ENCODE results near the gene INPP5A.
A peak's percentile ranks its signal among the peaks of the same experiment; 100 is the strongest.

Gene INPP5A

DNA sequence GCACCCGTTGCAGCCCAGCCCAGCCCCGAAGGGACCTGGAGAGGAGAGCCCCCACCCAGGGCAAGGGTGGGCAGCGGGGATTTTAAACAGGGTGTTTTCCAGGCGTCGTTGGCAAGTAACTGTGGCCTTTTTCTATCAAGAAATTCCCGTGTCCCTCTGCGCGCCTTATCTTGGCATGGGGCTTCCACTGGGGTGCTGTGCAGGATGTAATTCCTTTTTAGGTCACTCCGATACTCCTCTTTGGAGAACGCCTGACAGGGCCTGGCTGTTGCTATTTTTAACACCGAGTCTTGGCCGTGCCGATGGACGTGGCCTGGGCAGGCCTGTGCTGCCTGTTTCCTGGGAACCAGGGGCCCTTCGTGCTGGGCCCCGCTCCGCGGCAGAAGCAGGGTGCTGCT, 93.8 kb downstream of the INPP5A start:
- DNase-seq (ENCODE audit: low read depth): no peak

DNA sequence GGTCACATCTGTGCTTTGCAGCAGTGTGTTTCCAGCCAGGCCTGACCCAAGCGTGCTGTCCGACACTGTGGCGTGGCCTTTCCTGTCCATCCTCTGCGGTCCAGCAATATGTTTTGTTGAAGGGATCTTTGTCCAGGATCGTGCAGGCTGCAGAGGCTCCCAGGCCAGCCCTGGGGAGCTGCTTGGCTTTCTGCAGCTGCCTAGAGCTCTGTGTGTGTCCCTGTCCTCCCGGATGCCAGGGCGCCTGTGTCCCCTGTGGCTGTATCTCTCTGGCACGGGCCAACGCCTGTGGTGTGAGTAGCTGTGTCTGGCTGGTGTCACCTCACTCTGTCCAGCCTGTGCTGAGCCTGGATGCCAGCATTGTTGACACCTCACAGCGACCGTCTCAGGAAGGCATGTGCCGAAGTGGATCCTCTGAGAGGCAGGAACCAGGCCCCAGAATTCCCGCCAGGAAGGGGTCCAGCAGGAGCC, 94.5 kb downstream of the INPP5A start:
- no peak for DNase-seq (ENCODE audit: low read depth)

DNA sequence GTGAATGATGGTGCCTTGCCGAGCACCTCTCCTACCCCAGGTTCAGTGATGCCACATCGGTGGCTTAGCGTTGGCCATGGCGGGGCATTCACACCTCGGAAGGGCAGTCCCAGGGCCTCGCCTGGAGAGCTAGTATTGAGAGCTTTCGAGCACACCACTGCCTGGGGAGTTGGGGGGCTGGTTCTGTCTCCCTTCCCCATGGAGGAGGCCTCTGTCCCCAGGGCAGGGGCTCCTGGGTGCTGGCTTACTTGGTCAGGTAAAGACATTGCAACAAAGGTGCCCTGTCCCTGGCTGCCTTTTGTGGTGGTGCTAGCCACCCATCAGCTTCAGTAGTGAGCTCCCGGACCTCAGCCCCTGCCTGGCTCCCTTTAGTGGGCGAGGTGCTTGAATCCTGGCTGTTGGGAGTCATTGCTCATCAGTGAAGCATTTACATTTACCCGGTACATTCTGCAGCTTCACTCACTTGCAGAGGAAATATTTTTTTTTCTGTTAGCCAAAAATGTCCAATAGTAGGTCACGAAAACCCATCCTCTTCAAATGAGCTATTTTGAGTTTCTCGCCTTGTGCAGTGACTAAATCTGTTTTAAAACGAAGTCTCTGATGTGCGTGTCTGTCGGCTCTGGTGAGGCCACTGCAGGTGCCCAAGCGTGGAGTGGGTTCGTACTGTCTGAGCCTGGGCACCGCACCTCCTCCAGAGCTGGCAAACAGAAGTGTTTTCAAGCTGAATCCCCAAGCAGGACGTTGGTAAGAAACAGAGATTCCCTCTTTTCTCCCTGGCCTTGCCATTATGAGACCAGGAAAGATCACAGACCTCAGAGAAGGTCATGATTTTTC, 95.5 kb downstream of the INPP5A start:
- DNase-seq (ENCODE audit: low read depth): no peak

DNA sequence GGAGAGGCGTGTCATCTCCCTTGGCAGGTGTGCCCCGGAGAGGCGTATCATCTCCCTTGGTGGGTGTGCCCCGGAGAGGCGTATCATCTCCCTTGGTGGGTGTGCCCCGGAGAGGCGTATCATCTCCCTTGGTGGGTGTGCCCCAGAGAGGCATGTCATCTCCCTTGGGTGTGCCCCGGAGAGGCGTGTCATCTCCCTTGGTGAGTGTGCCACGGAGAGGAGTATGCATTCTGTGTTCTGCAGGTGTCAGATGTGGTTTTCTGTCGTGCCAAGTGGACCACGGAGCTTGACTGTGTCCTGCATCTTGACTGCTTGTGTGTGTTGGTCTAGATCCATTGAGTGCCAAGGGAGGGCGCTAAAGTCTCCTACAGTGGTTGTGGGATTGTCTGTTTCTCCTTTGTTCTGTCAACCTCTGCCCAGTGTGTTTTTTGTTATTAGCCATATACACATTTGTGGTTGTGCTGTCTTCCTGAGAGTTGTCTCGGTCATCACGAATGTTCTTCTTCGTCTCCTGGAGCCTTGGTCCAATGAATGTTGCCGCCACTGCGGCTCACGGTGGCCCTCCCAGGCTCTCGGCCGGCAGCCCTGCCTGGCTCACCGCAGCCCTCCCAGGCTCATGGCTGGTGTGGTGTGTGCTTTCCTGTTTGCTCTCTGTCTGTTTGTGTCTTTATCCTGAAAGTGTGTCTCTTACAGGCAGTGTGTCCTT, 96.8 kb downstream of the INPP5A start:
- DNase-seq (ENCODE audit: low read depth): no peak

DNA sequence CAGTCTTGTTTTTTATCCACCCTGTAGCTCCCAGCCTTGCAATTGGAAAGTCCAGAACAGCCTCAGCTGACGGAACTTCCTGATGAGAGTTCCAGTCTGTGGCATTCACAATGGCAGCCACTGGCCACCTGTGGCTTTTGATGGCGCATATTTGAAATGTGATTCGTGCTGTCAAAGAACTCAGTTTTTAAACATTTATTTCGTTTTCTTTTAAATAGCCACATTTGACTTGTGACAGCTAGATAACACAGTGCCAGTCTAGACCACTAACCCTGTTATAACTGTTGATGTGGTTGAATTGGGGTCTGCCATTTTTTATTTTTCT, 97.3 kb downstream of the INPP5A start:
- DNase-seq (ENCODE audit: low read depth): no peak

DNA sequence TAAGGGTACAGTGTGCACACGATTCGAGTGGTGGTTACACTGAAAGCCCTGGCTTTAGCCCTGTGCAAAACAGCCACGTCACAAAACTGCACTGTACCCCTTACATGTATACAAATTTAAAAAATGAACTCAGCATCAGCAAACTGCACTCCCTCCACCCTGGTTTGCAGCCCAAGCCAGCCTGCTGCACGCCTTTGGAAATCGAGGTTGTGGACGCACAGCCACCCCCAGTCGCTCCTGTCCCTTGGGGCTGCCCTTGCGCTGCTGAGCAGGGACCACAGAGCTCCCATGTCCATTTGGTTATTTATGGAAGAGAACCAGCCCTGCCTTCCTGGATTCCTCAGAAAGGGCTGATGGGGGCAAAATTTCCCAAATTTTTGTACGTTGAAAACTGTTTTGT, 98.8 kb downstream of the INPP5A start:
- DNase-seq (ENCODE audit: low read depth): no peak

DNA sequence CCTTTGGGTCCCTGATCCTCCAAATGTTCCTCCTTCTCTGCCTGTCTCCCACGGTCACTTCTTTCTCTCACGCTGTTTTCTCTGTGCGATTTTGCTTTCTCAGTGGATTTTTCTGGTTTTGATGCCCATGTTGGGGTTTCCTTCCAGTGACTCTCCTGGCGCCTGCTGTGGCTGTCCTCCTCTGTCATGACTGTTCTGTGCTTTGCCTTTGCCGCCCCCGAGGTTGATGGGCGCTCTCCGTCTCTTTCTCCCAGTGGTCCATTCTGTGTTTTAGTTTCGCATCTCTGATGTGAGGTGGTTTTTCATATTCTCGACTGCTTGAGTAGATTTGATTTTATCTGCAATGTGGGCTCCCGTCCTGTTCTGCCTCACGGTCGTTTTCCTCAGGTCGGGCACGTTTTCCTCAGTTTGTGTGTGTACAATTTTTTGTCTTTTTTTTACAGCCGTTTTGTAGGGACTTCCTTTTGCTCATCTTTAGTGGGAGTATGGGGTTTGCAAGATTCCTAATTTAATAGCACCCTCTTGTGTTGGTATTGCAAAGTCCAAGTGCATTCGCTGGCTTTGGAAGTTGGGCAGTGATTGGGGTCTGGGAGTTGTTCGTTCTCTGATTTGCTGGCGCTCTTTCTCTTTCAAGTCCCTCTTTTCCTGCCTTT, 100.0 kb downstream of the INPP5A start:
- DNase-seq (ENCODE audit: low read depth): peak; percentile 56

DNA sequence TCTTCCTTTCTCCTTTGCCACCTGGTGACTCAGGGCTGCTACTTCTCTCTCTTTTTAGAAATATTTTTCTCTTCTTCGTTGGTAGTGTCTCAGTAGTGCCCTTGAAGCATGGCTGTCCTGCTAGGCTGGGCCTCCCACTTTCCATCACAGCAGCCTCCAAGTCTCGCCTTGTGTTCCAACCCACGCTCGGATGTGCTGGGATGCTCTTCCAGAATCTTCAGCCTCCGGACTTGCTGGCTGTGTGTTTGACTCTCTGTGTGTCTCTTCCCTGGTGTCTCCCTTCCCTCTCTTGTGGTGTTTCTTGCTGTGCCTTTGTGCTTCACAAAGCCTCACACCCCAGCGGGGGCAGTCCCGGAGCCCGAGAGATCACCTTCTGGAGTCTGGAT, 100.5 kb downstream of the INPP5A start:
- no peak for DNase-seq (ENCODE audit: low read depth)

DNA sequence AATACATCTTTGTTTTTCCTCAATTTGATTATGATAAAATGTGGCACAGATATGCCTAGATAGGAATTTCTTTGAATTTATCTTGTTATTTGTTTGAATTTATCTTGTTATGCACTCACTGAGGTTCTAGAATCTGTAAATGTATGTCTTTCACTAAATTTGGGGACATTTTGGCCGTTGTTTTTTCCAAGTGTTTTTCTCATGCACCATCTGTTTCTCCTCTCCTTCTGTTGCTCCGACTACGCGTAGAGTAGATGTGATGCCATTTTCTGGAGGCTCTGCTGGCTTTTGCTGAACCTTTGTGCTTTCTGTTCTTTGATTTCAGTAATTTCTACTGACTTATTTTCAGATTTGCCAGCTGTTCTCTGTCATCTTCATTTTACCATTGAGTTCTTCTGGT, 101.9 kb downstream of the INPP5A start:
- DNase-seq (ENCODE audit: low read depth): no peak

DNA sequence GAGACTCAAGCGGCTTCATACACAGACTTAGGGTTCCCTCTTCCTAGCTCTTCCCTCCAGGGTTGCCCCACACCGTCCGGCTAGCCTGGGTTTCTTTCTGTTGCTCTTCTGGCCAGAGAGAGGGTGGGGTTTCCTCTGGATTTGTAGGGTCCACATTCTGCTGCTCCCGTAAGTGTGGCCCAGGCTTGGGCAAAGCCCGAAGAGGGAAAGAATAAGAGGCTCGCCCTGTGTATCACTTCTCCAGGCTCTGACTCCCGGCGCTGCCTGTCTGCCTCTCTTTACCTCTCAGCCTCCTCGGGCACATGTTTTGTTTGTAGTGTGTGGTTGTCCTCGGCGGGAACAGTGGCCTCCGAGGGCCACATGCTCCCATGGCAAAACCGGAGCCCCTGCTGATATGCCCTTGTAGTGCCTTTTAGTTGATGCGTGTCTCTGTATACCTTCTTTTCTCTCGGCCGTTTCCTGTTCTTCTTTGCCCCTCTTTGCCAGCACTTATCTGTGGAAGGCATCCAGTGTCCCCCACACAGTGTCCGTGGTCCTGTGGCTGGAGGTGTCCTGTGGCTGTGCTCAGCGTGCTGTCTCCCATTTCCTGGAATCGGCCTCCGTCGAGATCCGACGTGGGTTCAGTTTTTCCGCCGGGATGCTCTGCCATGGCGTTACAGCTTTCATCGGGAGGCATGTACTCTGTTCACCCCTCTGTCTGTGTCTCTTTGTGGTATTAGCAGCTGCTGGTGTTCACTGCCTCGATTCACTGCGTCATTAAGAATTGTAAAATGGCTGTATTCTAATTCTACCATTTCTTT, 102.9 kb downstream of the INPP5A start:
- no peak for DNase-seq (ENCODE audit: low read depth)

DNA sequence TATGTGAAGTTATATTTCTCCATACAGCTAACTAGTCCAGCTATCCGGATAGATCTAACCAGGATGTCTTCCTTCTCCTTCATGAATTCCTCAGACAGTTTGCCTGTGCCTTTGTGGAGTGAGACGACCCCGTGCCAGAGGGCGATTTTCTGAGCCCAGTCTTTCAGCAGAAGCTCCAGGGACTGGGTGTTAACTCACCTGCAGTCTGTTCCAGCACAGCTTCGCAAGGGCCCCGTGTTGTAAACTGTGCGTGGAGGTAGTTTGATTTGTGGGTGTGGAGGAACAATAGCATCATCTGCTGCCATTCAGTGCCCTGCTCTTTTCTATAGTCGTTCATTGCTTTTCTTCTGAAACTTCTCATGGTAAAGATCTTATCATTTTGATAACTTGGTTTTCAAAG, 103.8 kb downstream of the INPP5A start:
- DNase-seq (ENCODE audit: low read depth): no peak

DNA sequence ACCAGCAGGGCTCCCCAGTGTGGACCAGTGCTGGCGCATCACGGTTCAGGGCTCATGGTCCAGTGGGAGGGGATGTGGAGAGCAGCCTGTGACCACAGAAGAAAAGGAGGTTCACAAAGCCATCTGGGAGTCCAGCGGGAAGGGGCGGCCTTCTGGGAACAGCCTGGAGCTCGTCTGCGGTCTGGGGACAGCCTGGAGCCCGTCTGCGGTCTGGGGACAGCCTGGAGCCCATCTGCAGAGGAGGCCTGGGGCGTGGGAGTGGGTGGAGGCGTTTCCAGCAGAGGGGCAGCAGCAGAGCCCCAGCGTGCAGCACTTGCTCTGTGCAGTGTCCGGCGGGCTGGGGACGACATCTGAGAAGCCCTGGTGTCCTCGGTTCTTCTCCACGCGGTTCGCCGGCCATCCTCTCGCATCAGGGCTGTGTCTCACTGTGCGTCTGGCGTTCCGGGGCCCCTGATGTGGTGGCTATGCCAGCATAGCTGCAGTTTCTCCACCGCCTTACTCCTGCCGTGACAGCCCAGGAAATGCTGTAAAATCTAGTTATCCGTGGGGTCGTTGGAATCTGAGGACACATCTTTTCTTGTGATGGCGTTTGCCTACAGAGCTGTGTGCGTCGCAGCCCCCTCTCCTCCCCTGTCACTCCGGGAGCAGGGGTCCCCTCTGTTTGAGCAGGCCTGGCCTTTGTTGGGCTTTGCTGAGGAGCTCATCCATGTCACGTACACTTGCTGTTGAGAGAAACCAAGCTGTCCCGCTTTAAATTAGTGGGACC, 104.6 kb downstream of the INPP5A start:
- DNase-seq (ENCODE audit: low read depth): no peak

DNA sequence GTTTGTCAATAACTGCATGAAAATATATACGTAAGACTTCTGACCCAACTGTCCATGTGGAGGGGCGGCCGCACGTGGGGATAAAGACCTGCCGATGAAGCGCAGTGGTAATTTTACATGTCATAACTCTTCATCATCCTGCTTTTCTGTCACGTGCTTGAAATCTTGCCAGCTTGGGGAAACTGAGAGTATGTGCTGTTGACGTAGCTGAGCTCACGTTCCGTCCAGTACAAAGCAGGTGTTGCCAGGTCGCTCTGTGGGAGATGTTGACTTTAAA, 105.1 kb downstream of the INPP5A start:
- DNase-seq (ENCODE audit: low read depth): no peak

DNA sequence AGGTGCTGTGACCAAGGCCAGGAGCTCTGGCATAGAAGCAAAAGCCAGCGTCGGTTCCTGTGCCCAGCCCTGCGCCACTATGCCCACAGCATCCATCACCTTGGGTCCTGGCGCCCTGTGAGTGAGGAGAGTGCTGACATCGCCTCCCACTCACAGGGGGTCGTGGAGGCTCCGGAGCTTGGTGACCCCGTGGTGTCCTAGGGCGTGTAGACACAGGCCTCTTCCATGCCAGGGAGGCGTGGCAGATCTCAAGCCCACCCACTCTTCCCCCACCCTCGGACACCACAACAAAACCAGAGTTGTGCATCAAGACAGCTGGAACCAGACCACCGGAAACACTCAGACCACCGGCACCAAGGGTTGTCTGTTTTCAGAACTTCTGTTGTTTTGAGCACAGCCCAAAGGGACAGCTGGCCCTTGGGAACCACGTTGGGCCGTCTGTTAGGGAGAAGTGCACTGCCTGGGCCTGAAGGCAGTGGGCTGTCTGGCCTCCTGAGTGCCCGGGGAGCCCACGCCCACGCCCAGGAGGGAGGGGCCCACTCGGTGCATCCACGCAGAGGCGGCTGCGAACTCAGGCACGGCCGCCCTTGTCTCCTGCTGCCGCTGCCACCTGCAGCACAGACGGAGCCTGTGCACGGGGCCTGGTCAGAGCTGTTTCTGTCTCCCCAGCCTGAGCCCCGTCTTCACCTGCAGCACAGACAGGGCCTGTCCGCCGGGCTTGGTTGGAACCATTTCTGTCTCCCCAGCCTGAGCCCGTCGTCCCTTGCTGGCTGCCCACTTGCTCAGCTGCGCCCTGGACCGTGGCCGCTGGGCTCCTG, 106.3 kb downstream of the INPP5A start:
- DNase-seq (ENCODE audit: low read depth): no peak

DNA sequence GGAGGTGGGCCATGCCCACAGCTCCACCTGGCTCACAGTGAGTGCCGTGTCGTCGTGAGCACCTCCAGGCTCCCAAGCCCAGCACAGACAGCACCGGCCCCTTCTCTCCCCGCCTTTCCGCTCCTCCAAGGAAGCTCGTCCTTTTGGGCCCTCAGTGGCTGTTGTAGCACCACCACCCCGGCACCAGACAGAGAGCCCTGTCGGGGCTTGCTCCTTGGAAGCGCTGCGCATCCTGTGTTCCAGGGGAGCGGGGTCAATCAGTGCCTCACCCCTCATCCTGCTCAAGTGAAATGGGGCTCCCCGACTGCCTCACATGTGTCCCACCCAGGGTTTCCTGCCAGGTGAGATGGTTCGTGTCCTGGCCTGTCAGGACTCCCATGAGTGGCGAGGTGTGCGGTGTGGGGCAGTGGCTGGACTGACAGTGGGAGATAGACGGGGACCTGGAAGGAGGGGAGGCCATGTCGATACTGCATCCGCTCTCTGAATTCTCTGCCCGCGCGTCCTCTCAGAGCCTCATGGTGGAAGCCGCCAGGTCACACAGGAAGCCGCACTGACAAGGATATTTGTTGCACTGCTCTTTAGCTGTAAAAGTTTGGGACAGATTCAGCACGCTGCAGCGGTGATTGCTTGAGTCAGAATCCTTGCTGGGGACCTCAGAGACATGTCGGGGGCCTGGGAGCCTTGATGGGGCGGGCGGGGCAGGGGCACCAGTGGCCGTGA, 107.1 kb downstream of the INPP5A start:
- no peak for DNase-seq (ENCODE audit: low read depth)

DNA sequence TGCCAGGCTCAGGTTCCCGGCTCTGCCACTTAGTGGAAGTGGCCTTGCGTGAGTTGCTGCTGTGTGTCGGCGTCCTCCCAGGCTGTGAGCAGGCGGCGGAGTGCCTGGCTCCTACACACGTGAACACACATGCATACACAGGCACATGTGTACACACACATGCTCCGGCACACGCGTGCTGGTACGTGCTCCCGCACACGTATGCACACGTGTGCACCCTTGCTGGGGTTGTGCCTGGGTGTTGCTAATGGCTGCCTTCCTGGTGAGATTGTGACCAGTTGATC, 107.6 kb downstream of the INPP5A start:
- no peak for DNase-seq (ENCODE audit: low read depth)

DNA sequence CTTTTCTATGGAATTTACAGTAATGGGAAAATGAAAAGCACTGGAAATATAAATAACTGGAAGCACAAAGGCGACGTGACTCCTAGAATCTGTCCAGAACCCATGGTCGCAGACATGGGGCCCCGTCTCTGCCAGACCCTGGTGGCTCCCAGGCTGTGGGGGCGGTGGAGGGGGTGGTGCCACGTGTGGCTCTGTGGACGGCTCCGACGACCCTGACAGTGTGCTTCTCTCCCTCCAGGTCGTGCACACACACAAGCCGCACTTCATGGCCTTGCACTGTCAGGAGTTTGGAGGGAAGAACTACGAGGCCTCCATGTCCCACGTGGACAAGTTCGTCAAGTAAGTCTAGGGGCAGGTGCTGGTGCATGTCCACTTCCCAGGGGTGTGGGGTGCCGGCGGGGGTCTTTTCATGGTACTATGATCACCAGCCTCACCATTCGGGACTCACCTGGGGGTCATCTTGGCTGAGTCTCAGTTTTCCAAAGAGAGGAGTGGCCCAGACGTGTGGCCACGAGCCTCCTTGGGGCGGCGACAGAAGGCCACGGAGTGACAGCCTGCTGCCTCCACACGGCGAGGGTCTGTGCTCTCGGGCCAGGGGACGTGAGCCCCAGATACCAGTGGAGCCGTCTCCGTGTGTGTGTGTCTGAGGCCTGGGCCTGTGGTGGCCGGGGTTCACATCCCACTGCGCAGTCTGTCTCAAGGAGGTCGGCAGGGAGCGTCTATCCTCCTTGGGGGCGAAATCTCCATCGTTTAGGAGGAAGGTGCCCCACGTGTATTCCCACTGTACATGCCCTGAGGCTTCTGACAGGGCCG, 108.2 kb downstream of the INPP5A start:
- no peak for DNase-seq (ENCODE audit: low read depth)

DNA sequence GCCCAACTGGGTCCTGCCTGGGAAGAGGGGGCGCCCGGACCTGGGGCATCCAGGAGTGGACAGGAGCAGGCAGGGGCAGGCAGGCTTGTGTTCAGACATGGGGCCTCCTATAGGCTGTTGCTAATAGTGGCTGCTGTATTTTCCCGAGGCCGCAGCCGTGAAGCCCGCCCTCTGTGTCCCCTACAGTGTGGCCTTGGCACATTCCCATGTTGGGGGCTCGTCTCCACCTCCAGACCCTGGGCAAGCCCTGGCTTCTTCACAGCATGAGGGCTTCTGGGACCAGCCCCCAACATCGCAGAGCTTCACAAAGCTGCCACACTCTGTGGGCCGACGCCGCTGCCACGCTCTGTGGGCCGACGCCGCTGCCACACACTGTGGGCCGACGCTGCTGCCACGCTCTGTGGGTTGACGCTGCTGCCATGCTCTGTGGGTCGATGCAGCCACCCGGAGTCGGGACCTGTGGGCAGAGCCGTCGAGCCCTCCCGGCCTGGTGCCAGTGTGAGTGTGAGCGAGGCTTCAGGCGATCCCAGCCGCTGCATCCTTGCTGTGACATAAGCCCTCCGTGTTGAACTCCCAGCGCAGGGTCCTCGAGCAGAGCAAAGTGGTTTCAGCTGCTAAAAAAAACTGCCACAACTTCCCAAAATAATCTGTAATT, 109.0 kb downstream of the INPP5A start:
- no peak for DNase-seq (ENCODE audit: low read depth)

DNA sequence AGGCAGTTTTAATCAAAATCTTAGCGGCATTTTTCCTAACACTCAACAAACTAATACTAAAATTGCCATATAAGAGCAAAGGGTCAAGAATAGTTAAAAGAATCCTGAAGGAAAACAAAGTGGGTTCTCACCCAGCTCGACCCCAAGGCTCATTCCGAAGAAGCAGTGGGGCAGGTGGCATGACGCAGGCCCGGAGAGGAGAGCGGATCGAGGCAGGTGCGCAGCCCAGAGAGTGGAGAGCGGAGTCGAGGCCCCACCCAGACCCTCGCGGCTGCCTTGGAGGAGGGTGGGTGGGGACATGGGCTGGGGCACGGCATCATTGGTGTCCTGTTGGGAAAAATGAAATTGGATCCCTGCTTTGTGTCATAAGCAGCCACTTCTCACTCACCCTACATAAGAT, 109.8 kb downstream of the INPP5A start:
- DNase-seq (ENCODE audit: low read depth): no peak
